ENCODE results near the gene MEP1A.
"Not testable (repeated sequence)": the region's sequence is repeated elsewhere in the genome, so short reads cannot be mapped to it uniquely, and the experiment has no call there.

Gene MEP1A

DNA sequence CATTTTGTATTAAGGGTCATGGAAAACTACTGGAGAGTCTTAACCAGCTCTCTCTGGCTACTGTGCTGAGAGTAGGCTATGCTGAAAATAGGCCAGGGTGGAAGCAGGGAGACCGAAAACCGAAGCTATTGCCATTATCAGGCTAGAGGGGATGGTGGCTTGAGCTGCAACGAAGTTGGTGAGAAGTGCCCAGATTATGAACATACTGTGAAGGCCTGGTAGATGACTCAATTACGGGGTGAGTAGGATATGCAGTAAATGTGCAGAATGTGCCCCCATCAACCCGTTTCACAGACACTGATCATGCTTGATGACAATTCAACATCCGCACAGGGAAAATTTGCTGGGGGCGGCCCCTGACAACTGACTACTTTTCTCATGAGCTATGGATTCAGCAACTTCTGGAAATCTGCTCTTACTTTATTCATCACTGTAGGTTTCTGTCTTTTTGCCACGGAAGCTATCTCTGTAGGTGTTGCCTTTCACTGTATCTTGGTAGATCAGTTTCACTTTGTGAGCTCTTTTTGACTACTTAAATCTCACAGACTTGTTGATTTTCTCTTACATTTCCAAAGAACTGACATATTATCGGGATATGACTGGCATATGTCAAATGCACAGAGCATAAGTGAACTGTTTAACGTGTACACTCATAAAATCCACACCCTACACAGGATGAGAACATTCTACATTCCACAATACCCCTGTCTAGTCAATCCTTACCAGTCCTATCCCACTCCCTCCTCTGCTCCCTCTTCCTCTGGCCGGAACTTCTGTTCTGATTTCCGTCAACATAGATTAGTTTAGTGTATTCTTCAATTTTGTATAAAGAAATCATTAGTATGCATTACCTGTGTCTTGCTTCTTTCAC, 15.5 kb upstream of the MEP1A start:
- DNase-seq, result no peak

- DNase-seq, result peak; percentile 20 to 33
These were observed 11.5 kb upstream of the MEP1A start for GRCh38 chr6:46781478-46782378.

DNA sequence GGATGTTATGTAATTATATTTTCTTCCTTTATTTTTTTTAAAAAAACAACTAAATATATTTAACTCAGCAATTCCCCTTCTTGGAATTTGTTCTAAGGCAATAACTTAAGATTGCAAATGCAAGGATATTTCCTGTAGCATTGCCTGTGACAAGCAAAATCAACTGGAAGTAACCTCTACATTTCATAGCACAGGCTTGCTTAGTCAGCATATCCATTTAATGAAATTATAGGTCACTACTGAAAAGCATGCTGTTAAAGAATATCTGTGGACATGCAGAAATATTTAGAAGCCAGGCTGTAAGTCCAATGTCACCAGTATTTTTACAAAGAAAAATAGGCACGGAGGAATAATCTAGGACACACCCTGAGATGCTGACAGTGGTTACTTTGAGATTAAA, 8.7 kb upstream of the MEP1A start:
- no peak for DNase-seq

GRCh38 chr6:46787871-46788540, 5.2 kb upstream of the MEP1A start:
- DNase-seq, result no peak

DNA sequence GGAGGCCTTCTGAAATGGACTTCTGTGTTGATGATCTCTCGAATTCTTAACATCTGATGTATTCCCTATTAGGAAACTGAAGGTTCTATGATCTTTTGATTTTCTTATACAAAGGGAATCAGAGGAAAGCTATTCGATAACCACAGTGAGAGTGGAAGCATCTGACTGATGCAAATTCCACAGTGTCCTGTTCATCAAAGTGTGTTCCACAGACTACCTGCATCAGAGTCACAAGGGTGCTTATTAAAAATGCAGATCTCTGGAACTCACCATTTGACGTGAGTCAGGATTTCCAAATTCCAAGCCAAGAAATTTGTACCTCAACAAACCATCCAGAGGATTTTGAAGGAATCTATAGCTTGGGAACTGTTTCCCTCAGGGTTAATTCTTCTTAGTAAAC, 4.4 kb upstream of the MEP1A start:
- no peak for DNase-seq

DNA sequence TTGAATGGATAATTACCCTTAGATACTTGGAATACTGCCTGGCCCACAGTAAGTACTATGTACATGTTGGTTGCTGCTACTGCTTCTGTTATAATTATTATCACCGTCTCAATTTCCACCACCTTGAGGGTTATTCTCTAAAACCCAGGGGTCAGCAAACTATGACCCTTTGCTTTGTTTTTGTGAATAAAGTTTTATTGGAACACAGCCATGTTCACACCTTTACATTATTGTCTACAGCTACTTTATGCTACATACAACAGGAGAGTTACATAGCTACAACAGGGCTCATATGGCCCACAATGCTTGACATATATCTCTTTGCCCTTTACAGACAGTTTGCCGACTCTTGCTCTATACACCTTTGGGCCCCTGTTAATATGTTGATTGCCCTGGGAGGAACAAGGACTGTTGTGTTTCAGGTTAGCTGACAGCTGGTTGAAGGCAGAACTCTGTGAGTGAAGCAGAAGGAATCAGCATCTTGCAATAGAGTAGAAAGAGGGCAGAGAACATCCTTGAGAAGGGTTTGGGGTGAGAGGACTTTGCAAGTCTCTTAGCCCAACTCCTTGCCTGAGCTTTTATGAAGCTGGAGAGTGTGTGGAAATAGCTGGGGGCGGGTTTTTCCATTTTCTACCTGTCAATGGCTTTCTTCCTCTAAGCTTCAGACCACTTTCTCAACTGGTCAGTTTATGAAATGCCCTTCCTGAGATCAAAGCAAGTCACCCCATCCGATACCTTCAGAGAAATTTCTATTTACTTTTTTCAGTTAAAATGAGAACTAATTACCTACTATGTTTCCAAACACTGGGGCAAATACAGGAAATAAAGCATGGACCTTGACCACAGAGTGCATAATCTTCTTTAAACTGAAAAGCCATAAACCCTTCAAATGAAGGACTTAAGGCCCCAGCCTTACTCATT, 3.5 kb upstream of the MEP1A start:
- no peak for DNase-seq

- DNase-seq, result no peak
These were observed 2.8 kb upstream of the MEP1A start for GRCh38 chr6:46790355-46790874.

DNA sequence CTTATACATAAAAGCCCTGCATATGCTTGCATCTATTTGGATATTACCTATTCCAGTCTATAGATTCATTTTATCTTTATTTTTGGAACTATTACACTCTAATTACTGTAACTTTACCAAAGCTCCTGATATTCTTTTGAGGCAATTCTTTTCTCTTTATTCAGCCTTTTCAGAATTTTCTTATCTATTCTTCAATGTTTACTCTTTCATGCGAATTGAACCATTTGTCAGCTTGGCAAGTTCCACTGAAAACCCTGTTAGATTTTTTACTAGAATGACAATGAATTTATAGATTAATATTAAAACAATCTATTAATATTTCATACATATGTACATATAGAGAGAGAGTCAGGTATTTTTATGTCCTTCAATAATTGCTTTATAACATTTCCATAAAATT, 554 bp upstream of the MEP1A start:
- DNase-seq, result no peak

- no peak for DNase-seq
These were observed 879 bp downstream of the MEP1A start for GRCh38 chr6:46794068-46794467.

- no peak for DNase-seq
These were observed 2.6 kb downstream of the MEP1A start for GRCh38 chr6:46795816-46796215.

DNA sequence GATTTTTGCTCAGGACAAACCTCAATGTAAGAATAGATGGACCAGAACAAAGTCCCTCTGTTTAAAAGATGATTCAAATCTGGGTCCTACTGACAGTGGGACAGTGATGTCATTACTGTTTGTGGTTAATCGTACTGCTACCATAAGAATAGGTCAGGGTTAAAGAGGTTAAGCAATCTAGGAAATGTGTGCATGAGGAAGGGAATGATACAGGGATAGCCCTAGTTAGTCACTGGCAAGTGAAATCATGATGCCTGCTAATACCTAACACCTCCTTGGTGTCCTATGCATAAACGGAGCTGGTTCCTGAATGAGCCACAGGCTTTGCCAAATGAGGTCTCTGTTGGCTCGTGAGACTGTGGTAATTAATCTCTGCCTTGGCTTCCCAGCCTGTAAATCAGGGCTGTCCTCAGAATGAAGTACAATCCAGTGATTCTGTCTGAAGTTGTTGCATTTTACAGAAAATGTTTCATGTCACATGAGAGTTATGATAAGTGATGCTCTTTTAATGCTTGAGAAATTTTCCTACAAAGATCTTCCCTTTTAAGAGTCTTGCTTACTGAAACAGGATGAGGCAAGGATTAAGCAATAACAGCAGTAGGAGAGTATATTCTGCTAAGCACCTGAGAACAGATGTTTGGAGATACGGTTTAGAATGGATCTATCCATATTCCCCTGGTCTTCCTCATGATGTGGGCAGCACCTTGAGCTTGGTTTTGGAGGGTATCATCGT, 3.8 kb downstream of the MEP1A start:
- DNase-seq, result no peak

GRCh38 chr6:46799657-46800056, 6.5 kb downstream of the MEP1A start:
- no peak for DNase-seq

DNA sequence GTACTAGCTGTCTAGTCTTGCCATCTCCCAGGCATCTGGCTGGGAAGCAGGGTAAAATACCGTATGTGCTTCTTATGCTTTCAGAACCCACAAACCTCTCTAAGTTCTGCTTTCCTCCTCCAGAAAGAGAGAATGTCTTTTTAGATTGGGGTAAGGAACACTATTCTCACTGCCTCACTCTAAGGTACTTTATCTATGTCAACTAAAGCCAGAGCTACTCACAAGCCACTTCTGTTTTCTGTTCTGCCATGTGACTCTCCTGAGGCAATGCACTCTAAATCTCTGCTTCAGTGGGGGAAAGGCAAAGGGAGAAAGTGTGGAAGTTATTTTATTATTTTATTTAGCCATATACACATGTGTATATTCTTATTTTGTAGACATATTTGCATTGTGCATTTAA, 15.6 kb downstream of the MEP1A start:
- DNase-seq, result no peak

- DNase-seq, result no peak
These were observed 21.9 kb downstream of the MEP1A start for GRCh38 chr6:46815130-46815529.

GRCh38 chr6:46816626-46817025, 23.4 kb downstream of the MEP1A start:
- no peak for DNase-seq

- no peak for DNase-seq
These were observed 26.4 kb downstream of the MEP1A start for GRCh38 chr6:46819561-46819960.

DNA sequence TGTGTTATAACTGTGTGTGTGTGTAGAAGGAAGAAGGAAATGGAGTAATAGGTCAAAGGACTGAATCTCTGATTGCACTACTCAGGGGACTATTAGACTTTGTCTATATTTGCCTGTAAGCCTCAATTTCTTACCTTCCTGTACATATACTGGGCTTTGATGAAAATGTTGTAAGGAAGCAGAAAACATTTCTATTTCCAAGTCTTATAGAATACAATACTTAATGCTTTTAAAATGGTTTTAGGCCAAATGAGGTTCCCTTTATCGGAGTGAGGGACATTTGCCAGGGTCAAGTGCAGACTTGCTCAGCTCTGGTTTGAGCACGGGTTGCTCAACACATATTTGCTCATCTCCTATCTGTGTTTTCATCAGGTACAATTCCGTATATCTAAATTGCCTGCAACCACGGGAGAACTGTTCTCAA, 28.3 kb downstream of the MEP1A start:
- no peak for DNase-seq

DNA sequence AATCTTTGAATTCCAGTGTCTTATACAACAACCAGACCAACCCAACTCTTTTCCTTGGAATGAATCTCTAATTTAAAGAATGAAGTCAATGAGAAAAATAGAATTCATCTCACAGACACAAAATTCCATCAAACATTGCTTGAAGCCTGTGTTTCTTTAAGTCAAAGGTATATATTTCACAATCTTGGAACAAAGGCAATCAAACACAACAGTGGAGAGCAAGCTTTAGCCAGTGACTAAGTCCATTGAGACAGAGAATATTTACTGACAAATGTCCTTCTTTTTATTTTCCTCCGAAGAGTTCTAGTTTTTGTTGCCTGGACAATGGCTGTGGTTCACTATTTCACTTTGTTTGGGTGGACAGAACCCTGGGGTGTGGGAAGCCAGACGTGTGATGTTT, 35.8 kb downstream of the MEP1A start:
- no peak for DNase-seq

DNA sequence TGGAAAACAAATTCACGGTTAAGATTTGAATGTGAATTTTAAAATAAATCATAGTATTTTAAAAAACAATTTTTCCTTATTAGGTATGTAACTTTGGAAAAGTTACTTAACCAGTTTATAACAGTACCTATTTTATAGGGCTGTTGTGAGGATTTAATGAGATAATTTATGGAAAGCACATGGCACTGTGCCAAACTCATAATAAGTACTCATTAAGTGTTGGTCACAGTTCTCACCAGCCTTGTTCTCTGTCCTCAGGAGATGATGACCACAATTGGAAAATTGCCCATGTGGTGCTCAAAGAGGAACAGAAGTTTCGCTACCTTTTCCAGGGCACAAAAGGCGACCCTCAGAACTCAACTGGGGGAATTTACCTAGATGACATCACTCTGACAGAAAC, 39.6 kb downstream of the MEP1A start:
- no peak for DNase-seq

DNA sequence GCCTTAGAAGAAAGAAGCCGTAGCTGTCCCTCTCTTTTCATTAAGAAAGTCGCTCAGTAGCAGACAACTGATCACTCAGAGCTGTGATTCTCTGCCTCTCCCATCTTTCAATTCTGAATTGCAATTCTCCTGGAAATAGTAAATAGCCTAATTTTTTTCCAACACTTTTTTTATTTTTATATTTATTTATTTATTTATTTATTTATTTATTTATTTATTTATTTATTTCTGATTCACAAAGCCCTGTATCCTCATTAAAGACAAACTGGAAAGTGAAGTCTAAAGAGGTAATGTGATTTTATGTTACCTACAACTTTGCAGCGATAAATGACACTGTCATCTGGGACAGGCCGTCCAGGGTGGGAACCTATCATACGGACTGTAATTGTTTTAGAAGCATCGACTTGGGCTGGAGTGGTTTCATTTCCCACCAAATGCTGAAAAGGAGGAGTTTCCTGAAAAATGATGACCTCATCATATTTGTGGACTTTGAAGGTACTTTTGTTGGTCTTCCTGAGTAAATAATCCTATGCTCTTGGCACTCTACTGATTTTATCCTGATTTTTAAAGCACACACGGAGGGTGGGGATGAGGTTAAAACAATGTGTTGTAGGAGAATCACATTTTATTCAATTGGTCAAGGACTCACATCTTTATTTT, 41.2 kb downstream of the MEP1A start:
- DNase-seq, result not testable (repeated sequence)

DNA sequence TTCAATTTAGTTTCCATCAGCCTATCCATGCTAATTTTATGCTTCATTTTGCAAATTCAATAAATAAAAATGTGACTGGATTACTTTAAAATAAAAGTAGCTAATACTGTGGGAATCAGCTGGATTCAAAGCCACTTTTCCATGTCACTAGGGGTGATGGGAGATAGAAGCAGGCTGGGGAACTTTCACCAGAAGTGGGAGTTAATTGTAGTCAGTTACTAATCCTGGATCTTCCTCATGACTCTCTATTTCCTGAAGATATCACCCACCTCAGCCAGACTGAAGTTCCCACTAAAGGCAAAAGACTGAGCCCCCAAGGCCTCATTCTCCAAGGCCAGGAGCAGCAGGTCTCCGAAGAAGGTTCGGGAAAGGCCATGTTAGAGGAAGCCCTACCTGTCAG, 41.8 kb downstream of the MEP1A start:
- not testable (repeated sequence) for DNase-seq
